GM12891 (cell line): ENCODE results near the gene KIAA1958.

ENCODE experiments used
- POLR2A ChIP-seq: IDR thresholded peaks from 2 replicates; pipeline ENCODE4 v1.6.1; 2011; ENCODE audit warnings: low read depth, low read length, control low read depth
- TAF1 ChIP-seq: IDR thresholded peaks from 2 replicates; pipeline ENCODE4 v1.6.1; 2011; ENCODE audit warnings: low read depth, low read length, control low read depth

GRCh38 chr9:112665347-112665746 is 178.7 kb downstream of the KIAA1958 start:
- no peak for TF ChIP-seq POLR2A
- TF ChIP-seq TAF1: no peak
